Non-pigmented ciliary epithelial cell (primary cell): Measurements from ENCODE around the gene EPB41L3.

Experiments used
- DNase-seq: peaks from one replicate; pipeline ENCODE4 v3.0.0-alpha.2; 2010; ENCODE audit warnings: low read depth

EPB41L3 gene

GRCh38 chr18:5413447-5413846 lies 130.3 kb downstream of the EPB41L3 start:
- DNase-seq: no peak

- no peak for DNase-seq
Observed at GRCh38 chr18:5410582-5410981, 133.2 kb downstream of the EPB41L3 start.

GRCh38 chr18:5398269-5398668 lies 145.5 kb downstream of the EPB41L3 start:
- DNase-seq: no peak

GRCh38 chr18:5397102-5397501 lies 146.7 kb downstream of the EPB41L3 start:
- DNase-seq: no peak

- DNase-seq: no peak
Observed at GRCh38 chr18:5395860-5396448, 147.8 kb downstream of the EPB41L3 start.

GRCh38 chr18:5393779-5394178 lies 150.0 kb downstream of the EPB41L3 start:
- peak; percentile 36 for DNase-seq

GRCh38 chr18:5391409-5391808 lies 152.4 kb downstream of the EPB41L3 start:
- no peak for DNase-seq

- no peak for DNase-seq
Observed at GRCh38 chr18:5389356-5389755, 154.4 kb downstream of the EPB41L3 start.

GRCh38 chr18:5388896-5389295 lies 154.9 kb downstream of the EPB41L3 start:
- no peak for DNase-seq

GRCh38 chr18:5380586-5380985 lies 163.2 kb downstream of the EPB41L3 start:
- DNase-seq: no peak

- DNase-seq: no peak
Observed at GRCh38 chr18:5376986-5377385, 166.8 kb downstream of the EPB41L3 start.

- DNase-seq: no peak
Observed at GRCh38 chr18:5370332-5370731, 173.5 kb downstream of the EPB41L3 start.

GRCh38 chr18:5369513-5369912 lies 174.3 kb downstream of the EPB41L3 start:
- no peak for DNase-seq

- no peak for DNase-seq
Observed at GRCh38 chr18:5365443-5365842, 178.4 kb downstream of the EPB41L3 start.

GRCh38 chr18:5350636-5351035 lies 193.2 kb downstream of the EPB41L3 start:
- DNase-seq: no peak
